WERI-Rb-1 (cell line): Measurements from ENCODE around the gene KRTAP10-10.

Experiments
- DNase-seq: peaks from one replicate; pipeline ENCODE4 v3.0.0-alpha.2; 2020
- H3K27ac ChIP-seq: fragments of 250-450 bp; sonication (Bioruptor Pico); 2 replicates; pipeline ENCODE4 v1.5.1; 2020; ENCODE audit warnings: mild to moderate bottlenecking, moderate library complexity
- H3K27me3 ChIP-seq: fragments of 250-450 bp; sonication (Bioruptor Pico); 2 replicates; pipeline ENCODE4 v1.5.1; 2021; ENCODE audit warnings: mild to moderate bottlenecking, low read depth, moderate library complexity; ENCODE audit not compliant: insufficient read depth, severe bottlenecking
- H3K36me3 ChIP-seq: fragments of 250-450 bp; sonication (Bioruptor Pico); 2 replicates; pipeline ENCODE4 v1.5.1; 2020; ENCODE audit warnings: mild to moderate bottlenecking, moderate library complexity
- H3K4me3 ChIP-seq: 2 replicates; pipeline ENCODE4 v1.5.1; 2011; ENCODE audit warnings: low read depth, mild to moderate bottlenecking, control low read depth, low read length
- H3K9me3 ChIP-seq: fragments of 250-450 bp; sonication (Bioruptor Pico); 2 replicates; pipeline ENCODE4 v1.5.1; 2021; ENCODE audit warnings: mild to moderate bottlenecking, moderate library complexity; ENCODE audit not compliant: severe bottlenecking
- CTCF ChIP-seq: IDR thresholded peaks from 2 replicates; pipeline ENCODE4 v1.5.1; 2011; ENCODE audit warnings: low read depth, mild to moderate bottlenecking, control low read depth, inconsistent platforms, low read length

KRTAP10-10 gene

DNA sequence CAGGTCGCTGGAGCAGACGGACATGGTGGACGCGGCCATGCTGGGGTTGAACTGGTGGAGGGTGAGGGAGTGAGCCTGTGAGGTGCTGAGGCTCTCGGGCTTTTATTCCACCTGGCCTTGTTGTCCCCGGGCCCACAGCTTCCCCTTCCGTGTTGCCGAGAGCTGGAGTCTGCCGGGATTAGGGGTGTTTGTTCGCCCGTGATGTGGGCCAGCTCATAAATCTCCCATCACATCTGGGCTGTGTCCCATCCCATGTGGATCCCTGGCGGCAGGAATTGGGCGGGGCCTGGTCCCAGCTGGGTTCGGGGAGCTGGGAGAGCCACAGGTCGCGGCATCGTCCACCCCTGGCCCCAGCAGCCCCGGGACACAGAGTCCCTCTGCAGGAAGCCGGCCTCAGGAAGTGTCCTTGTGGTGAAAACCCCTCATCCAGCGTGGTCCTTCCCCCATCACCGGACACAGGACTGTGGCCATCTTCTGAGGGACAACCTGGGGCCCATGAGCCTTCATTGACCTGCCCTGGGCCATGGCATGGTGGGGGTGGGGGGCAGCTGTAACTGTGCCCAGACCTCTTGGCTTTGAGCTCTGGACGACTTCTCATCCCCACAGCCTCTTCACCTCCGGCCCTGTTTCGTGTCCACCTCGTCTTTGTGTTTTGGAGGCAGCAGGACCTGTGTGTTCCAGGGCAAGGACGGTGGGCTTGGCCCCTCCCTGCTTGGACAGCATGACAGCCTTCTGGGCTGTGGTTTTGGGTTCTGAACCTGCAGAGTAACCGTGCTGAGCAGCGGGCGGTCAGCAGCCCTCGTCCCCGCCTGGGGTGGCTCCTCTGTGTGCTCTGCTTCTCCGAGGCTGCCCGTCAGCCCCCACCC is 44.5 kb upstream of the KRTAP10-10 start, which contains the start of gene KRTAP10-6:
KRTAP10-6 (minus strand) TSS at position 60 of the 866 bp plus-strand sequence; CDS start at position 39, 21 bp downstream.
- no peak for TF ChIP-seq CTCF
- DNase-seq = no peak
- Histone ChIP-seq H3K9me3 (no peaks in the 10 kb centered on the region), H3K27me3 (no peaks in the 10 kb centered on the region), H3K36me3 (no peaks in the 10 kb centered on the region), H3K27ac (no peak within 1 kb of the TSS), H3K4me3 (no peak within 1 kb of the TSS)

DNA sequence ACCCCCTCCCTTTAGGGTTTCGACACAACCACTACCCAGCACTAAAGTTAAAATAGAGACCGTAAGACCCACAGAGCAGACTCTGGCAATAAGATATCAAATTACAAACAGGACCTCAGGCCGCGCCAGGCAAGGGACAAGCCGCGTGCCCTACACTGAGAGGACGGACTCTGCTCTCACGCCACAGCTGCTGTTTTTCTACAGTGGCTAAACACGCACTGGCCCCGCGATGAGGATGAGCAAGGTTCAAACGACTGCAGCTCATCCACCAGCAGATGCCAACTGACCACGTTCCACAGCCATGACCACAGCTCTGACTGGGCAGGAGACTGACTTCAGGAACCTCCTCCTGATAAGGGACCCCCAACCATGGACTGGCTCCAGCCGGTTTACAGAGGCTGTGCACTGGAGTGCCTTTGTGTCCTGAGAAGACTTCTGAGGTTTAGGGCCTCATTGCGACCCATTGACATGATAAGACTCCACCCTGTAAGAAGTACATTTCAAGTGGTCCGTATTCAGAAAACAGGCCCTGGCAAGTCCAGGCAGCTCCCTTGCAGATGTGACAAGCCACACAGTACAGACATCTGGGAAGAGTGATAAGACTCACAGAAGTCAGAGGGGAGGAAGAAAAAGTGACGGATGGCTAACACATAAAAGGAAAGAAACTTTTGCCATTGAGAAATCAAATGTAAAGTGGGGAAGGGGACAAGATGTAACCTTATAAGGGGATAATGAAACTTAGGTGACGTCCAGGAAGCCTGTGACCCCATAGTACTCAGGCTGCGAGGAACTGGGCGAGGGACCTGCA is 43.4 kb upstream of the KRTAP10-10 start:
- no peaks in the 10 kb centered on the region for H3K27me3 ChIP-seq
- no peak overlapping the region for H3K27ac ChIP-seq
- no peak overlapping the region for H3K4me3 ChIP-seq
- no peak for TF ChIP-seq CTCF
- H3K36me3 ChIP-seq = no peaks in the 10 kb centered on the region
- H3K9me3 ChIP-seq = peaks cover 4% of the 10 kb centered on the region
- no peak for DNase-seq

DNA sequence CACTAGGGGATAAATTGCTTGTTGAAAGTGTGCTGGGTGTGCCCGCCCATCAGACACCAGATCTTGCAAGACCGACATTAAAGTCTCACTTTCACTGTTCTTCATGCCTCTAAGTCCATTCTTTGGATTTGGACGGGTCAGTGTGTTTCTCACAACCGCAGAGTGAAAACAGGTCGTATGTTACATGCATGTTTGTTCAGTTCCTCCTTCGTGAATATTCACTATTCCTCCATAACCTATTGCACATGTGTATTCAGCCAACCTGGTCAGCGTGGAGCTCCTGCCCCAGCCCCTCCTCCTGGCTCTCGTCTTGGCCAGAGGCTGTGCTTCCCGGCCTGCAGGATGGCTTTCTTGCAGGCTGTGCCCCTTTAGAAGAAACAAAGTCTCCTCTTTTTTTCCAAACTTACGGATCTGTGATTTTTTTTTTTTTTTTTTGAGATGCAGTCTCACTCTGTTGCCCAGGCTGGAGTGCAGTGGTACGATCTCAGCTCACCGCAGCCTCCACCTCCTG is 42.7 kb upstream of the KRTAP10-10 start:
- no peak for DNase-seq
- Histone ChIP-seq H3K27me3 (no peaks in the 10 kb centered on the region), H3K27ac (no peak overlapping the region), H3K9me3 (peaks cover 4% of the 10 kb centered on the region), H3K36me3 (no peaks in the 10 kb centered on the region), H3K4me3 (no peak overlapping the region)
- no peak for TF ChIP-seq CTCF

DNA sequence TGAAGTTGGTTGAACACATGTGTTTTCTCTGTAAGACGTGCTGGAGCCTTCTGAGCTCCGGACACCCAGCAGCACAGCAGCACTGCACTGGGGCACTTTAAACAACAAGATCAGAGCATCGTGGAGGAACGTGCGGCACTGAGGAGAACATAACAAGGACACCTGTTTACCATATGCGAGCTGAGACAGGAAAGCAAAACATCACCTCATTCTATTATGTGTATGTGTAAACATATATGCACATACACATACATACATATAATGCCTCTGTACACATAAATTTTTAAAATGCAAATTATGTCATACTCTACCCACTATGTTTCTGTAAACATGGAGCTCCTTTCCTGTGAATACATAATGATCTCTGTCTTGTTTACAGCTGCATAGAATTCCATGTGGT is 41.6 kb upstream of the KRTAP10-10 start:
- no peak for DNase-seq
- H3K27me3 ChIP-seq = no peaks in the 10 kb centered on the region
- peaks cover 4% of the 10 kb centered on the region for H3K9me3 ChIP-seq
- H3K36me3 ChIP-seq = no peaks in the 10 kb centered on the region
- no peak for TF ChIP-seq CTCF
- no peak overlapping the region for H3K27ac ChIP-seq
- H3K4me3 ChIP-seq = no peak overlapping the region

GRCh38 chr21:44596068-44596725 is 41.0 kb upstream of the KRTAP10-10 start:
- Histone ChIP-seq H3K36me3 (no peaks in the 10 kb centered on the region), H3K4me3 (no peak overlapping the region), H3K9me3 (peaks cover 4% of the 10 kb centered on the region), H3K27me3 (no peaks in the 10 kb centered on the region), H3K27ac (no peak overlapping the region)
- DNase-seq = no peak
- no peak for TF ChIP-seq CTCF
